Body of pancreas (tissue), 4 donors: Measurements from ENCODE around the gene ST6GALNAC6.

Experiments used
- CTCF ChIP-seq, 7 experiments: fragments of 450-650 bp in 4 of 7; fragments of 200-600 bp in 3 of 7; sonication (generic) in 3 of 7; IDR thresholded peaks; one replicate each; pipeline ENCODE4 v1.5.1; 2016 to 2019; ENCODE audit warnings: antibody characterized with exemption in 7 of 7
- POLR2A ChIP-seq, 3 donors: fragments of 450-650 bp; IDR thresholded peaks; one replicate each; pipeline ENCODE4 v1.6.1; 2016; ENCODE audit warnings: antibody characterized with exemption in 3 of 3, mild to moderate bottlenecking in 2 of 3

- TF ChIP-seq CTCF (IDR thresholded peaks at IDR 0.05) (no peak), POLR2A (IDR thresholded peaks at IDR 0.05) (no peak)
Measured at GRCh38 chr9:127873886-127874285, 25.5 kb downstream of the ST6GALNAC6 start.
